Neural progenitor cell (in vitro differentiated cells): ENCODE data around the gene RBM47.

Experiments used
- EZH2 ChIP-seq: fragments of 200-600 bp; sonication (generic); IDR thresholded peaks from 2 replicates; pipeline ENCODE4 v1.6.1; 2017; ENCODE audit warnings: antibody characterized with exemption, mild to moderate bottlenecking, moderate library complexity
- EZH2phosphoT487 ChIP-seq: fragments of 200-600 bp; sonication (generic); IDR thresholded peaks from 2 replicates; pipeline ENCODE4 v1.6.1; 2017; ENCODE audit warnings: antibody characterized with exemption
- TF ChIP-seq, protein P1 (sequence below): fragments of 200-600 bp; sonication (generic); IDR thresholded peaks from 2 replicates; pipeline ENCODE4 v1.5.1; 2017; ENCODE audit warnings: antibody characterized with exemption, mild to moderate bottlenecking

DNA sequence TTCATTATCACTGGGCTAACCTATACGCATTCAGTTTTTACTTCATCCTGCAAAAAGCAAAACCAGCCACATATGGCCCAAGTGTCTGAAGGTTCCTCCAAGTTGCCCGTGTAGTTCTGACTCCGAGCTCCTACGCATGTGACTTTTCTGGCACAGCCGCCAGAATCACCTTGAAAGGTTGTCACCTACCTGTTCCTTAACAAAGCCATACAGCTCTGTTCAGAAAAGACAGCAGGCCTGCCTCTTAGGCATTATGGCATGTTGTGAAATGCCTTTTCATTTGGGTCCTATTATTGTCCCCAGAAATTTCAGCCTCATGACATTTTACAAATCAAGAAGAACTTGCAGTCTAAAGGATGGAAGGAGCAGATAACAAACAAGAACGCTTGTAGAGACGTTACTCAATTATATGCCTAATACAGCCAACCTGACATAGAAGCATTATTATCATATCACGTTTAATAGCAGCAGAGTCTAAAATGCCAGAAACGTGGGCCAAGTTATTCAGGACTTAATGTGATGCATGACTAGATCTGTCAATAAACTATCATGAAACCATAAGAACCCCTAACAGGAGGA, 118.5 kb downstream of the RBM47 start:
- TF ChIP-seq, protein P1, sequence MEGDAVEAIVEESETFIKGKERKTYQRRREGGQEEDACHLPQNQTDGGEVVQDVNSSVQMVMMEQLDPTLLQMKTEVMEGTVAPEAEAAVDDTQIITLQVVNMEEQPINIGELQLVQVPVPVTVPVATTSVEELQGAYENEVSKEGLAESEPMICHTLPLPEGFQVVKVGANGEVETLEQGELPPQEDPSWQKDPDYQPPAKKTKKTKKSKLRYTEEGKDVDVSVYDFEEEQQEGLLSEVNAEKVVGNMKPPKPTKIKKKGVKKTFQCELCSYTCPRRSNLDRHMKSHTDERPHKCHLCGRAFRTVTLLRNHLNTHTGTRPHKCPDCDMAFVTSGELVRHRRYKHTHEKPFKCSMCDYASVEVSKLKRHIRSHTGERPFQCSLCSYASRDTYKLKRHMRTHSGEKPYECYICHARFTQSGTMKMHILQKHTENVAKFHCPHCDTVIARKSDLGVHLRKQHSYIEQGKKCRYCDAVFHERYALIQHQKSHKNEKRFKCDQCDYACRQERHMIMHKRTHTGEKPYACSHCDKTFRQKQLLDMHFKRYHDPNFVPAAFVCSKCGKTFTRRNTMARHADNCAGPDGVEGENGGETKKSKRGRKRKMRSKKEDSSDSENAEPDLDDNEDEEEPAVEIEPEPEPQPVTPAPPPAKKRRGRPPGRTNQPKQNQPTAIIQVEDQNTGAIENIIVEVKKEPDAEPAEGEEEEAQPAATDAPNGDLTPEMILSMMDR, result no peak
- TF ChIP-seq EZH2 (no peak), EZH2phosphoT487 (no peak)
